GM12874 (cell line): ENCODE measurements around the gene AAK1.

Experiments
- TF ChIP-seq, protein P1 (sequence below): IDR thresholded peaks from 2 replicates; pipeline ENCODE4 v1.5.1; 2011; ENCODE audit warnings: low read depth, mild to moderate bottlenecking, control low read depth, low read length, moderate library complexity; ENCODE audit not compliant: insufficient read depth

The AAK1 gene

DNA sequence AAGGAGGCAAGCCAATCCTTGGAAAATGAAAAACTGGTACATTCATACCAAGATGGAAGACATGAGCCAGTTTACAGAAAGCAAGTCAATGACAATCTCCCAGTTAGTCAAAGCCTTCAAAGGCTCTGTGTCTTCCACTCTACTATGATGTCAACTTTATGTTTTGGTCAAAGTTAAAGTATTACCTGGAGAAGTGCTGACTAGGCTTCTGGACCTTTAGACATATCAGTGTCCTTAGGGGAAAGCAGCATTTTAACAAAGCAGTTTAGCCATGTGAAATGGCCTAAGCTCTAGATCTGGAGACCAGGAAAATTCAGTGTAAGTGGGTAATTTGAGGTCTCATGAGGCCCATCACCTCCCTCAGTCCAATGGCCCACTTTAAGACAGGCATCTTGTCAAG is 30.8 kb downstream of the AAK1 start:
- TF ChIP-seq, protein P1, sequence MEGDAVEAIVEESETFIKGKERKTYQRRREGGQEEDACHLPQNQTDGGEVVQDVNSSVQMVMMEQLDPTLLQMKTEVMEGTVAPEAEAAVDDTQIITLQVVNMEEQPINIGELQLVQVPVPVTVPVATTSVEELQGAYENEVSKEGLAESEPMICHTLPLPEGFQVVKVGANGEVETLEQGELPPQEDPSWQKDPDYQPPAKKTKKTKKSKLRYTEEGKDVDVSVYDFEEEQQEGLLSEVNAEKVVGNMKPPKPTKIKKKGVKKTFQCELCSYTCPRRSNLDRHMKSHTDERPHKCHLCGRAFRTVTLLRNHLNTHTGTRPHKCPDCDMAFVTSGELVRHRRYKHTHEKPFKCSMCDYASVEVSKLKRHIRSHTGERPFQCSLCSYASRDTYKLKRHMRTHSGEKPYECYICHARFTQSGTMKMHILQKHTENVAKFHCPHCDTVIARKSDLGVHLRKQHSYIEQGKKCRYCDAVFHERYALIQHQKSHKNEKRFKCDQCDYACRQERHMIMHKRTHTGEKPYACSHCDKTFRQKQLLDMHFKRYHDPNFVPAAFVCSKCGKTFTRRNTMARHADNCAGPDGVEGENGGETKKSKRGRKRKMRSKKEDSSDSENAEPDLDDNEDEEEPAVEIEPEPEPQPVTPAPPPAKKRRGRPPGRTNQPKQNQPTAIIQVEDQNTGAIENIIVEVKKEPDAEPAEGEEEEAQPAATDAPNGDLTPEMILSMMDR = no peak

DNA sequence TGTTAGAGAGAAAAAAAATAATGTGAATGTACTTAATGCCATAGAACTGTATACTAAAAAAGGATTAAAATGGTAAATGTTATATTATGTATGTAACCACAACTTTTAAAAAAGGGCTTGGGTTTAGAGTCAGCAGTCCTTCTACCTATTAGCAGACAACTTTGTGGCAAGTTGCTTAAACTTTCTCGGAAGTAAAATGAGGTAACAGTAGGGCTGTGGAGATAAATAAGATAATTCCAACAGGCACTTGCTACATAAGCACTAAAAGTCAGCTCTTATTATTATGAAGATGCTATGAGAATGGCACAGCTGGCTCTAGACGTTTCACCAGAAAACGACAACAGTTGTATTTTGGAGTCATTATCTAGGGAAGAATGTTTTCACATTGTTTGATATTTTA is 31.3 kb downstream of the AAK1 start:
- TF ChIP-seq, protein P1 = no peak

DNA sequence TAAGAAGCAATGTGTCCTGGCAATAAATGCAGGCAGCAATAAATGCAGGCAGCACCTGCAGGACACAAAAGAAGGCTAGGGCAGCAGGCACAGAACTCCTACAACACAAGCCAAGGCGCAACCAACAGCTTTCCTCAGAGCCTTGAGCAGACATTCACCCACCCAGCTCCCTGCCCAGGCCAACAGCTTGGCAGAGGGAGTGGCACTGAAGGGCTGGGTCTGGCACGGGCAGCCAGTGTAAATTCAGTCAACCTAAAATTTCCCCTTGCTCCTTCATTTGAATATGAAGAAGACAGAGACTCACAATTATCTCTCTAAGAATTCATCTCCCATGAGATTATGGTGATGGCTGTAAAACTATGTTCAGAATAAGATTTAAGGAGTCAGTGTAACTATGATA is 35.4 kb downstream of the AAK1 start:
- TF ChIP-seq, protein P1 = no peak

DNA sequence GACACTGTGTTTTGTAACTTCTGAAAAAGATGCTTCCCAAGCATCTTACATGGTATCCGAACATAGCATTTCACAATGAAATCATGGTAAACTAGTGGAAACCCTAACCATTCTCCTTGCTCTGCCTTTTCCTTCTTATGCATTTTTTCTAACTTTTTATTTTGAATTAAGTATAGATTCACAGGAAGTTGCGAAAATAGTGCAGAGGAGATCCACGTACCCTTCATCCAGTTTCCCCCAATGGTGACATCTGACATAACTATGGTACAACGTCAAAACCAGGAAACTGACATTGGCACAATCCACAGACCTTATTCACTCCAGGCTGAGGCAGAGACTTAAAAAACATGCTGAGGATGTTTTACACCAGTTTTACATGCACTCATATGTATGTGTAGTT is 38.3 kb downstream of the AAK1 start:
- TF ChIP-seq, protein P1 = no peak

DNA sequence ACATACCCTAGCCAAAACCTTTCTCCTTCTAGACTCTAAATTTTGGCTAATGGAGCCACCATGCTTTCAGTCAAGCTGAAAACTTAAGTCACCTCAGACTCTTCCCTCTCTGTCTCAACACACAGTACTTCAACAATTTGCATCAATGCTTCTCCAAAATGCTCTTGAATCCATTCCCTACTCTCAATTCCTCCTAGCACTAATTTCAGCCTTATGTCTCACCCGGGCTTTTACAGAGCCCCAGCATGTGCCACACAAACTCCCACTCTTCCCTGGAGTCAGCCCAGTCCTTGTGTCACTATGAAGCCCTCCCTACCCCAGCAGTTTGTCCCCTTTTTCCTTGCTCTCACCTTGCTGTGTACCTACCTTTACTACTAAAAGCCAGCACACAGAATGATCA is 38.7 kb downstream of the AAK1 start:
- TF ChIP-seq, protein P1 = no peak

DNA sequence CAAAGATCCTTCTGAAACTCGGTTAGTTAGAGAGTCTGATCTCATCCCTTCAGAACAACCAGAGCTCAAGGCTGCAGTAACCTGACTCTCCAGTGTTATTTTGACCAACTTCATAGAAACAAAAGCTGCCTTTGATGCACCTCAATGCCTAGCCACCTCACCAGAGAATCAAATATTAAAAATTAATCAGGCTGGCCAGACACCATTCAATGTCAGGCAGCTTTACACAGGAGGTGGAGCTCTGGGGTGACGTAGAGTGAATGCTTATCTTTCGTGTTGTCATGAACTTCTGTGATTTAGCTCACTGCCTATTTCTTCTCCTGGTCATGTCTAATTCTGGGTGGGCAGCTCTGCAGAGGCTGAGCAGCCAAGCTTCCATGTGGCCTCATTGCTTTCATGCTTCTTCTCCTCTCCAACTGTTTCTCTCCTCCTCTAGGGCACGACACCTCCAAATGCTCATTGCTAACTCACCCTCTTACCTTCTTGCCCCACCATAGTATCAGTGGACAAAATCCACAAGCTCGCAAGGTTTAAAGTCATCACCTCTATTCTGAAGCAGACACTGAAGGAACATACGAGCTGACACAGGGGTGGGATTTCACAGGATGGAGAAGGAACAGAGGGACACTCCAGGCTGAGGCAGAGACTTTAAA is 39.4 kb downstream of the AAK1 start:
- TF ChIP-seq, protein P1 = no peak

DNA sequence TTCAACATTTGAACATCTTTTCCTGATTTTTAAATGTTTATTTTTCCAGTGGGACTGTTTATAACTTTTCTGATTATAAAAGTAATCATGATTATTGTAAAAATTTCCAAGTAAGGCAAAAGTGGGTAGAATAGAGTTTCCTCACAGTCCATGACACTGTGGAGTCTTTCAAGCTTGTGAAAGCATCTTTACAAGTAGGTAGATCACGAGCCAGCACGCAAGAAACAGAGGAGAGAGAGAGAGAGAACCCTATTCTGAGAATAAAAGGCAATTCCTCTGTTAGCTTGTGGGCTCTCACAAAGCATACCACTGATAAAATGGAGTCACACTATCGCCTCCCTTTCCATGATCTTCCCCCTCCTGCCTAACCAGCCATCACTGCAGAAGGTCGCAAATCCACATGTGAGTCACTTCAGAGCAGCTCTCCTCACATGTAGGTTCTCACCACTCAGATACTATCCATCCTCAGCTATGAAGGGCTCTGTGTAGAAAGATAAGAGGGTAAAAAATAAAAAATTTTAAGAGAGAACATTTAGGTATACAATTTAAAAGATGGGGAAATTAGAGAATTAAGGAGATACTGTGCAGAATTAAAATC is 40.3 kb downstream of the AAK1 start:
- TF ChIP-seq, protein P1 = no peak

DNA sequence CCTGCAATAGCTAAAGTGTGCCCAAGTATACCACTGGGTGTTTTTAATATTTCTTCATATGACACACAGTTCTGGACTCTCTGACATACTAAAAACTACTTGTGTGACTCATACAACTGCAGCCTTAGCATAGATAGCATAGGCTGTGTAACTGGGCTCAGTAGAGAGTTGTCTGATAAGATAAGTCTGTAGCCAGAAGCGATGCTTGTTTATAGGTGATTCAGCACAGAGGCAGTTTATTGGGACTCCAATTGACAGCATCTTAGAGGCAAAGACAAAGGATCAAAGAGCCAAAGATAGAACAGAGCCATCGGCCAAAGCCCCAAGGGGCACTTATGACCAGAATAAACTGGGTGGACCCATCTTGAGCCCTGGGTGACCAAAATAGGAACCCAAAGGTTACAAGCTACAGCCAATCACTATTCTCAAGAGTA is 42.3 kb downstream of the AAK1 start:
- TF ChIP-seq, protein P1 = no peak
